ENCODE measurements around the gene ASTN2.

DNA sequence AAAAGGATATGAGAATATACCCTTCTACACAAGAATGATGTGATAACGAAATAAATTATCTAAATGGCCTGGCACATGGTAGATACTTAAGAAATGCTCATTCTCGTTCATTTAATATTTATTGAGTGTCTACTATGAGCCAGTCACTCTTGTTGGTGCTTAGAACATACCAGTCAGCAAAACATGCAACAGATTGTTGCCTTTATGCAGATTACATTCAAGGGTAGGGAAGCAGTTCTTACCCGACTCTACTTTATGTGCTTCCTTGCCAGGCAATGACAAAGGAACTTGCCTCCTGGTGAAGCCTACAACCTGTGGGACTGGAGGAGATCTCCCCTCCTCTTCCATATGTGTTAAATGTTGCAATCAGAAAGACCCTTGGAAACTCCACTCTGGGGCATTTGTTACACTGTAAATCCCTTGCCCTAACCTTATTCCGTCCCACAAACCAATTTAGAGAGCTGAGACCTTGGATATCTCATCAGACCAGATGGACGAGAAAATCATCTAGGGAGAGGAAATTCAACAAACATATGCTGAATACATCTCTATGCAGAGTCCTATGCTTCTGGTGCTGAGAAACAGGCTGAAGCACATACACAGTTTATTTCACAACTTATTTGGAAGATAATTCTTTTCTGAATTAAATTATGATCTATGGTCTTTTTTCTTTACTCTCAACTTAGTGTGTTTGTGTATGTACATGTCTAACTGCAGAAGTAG, 855.9 kb downstream of the ASTN2 start:
- no peak for TF ChIP-seq HNF4G (IDR thresholded peaks at IDR 0.05)
- TF ChIP-seq, protein P1, sequence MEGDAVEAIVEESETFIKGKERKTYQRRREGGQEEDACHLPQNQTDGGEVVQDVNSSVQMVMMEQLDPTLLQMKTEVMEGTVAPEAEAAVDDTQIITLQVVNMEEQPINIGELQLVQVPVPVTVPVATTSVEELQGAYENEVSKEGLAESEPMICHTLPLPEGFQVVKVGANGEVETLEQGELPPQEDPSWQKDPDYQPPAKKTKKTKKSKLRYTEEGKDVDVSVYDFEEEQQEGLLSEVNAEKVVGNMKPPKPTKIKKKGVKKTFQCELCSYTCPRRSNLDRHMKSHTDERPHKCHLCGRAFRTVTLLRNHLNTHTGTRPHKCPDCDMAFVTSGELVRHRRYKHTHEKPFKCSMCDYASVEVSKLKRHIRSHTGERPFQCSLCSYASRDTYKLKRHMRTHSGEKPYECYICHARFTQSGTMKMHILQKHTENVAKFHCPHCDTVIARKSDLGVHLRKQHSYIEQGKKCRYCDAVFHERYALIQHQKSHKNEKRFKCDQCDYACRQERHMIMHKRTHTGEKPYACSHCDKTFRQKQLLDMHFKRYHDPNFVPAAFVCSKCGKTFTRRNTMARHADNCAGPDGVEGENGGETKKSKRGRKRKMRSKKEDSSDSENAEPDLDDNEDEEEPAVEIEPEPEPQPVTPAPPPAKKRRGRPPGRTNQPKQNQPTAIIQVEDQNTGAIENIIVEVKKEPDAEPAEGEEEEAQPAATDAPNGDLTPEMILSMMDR (IDR thresholded peaks at IDR 0.05; ENCODE audit: low read depth, low read length, missing input control), result no peak
- no peak for TF ChIP-seq YY1 (IDR thresholded peaks at IDR 0.05)
- TF ChIP-seq, protein P2, sequence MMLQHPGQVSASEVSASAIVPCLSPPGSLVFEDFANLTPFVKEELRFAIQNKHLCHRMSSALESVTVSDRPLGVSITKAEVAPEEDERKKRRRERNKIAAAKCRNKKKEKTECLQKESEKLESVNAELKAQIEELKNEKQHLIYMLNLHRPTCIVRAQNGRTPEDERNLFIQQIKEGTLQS (IDR thresholded peaks at IDR 0.05), result no peak
- no peak for TF ChIP-seq RAD21 (IDR thresholded peaks at IDR 0.05)
- TF ChIP-seq MAX (IDR thresholded peaks at IDR 0.05), result no peak
- TF ChIP-seq TAF1 (conservative IDR thresholded peaks at IDR 0.05), result no peak
- no peak for TF ChIP-seq ZBTB33 (IDR thresholded peaks at IDR 0.05)
- TF ChIP-seq JUND (IDR thresholded peaks at IDR 0.05), result no peak

All from liver (tissue), 3 donors.